SK-N-SH (cell line): ENCODE measurements around the gene FAM20C.

ENCODE experiments used
- CTCF ChIP-seq: fragments of 200-600 bp; sonication (generic); IDR thresholded peaks from 2 replicates; pipeline ENCODE4 v1.6.1; 2017; ENCODE audit warnings: antibody characterized with exemption, mild to moderate bottlenecking, moderate library complexity
- IRF3 ChIP-seq: fragments of 150-350 bp; IDR thresholded peaks from 2 replicates; pipeline ENCODE4 v1.6.1; 2016; ENCODE audit warnings: mild to moderate bottlenecking, low read depth, low read length
- NFIC ChIP-seq: IDR thresholded peaks from 2 replicates; pipeline ENCODE4 v1.4.0; 2012; ENCODE audit warnings: borderline replicate concordance
- PBX3 ChIP-seq: IDR thresholded peaks from 2 replicates; pipeline ENCODE4; 2012
- RAD21 ChIP-seq: IDR thresholded peaks from 2 replicates; pipeline ENCODE4 v1.6.1; 2012; ENCODE audit warnings: mild to moderate bottlenecking, low read length
- RCOR1 ChIP-seq: fragments of 150-350 bp; IDR thresholded peaks from 2 replicates; pipeline ENCODE4 v1.6.1; 2017; ENCODE audit warnings: antibody characterized with exemption, low read length
- RFX5 ChIP-seq: IDR thresholded peaks from 2 replicates; pipeline ENCODE4 v1.6.1; 2012; ENCODE audit warnings: mild to moderate bottlenecking, improper control_type of control experiment, low read length
- TAF1 ChIP-seq: IDR thresholded peaks from 2 replicates; pipeline ENCODE4 v1.6.1; 2012; ENCODE audit warnings: low read depth, mild to moderate bottlenecking, low read length, moderate library complexity, borderline replicate concordance
- TF ChIP-seq, protein P1 (sequence below): IDR thresholded peaks from 2 replicates; pipeline ENCODE4 v1.4.0; 2012; ENCODE audit warnings: low read depth, borderline replicate concordance
- TF ChIP-seq, protein P2 (sequence below): fragments of 150-350 bp; IDR thresholded peaks from 2 replicates; pipeline ENCODE4 v1.6.1; 2017; ENCODE audit warnings: antibody characterized with exemption, low read length, low read depth, borderline replicate concordance

DNA sequence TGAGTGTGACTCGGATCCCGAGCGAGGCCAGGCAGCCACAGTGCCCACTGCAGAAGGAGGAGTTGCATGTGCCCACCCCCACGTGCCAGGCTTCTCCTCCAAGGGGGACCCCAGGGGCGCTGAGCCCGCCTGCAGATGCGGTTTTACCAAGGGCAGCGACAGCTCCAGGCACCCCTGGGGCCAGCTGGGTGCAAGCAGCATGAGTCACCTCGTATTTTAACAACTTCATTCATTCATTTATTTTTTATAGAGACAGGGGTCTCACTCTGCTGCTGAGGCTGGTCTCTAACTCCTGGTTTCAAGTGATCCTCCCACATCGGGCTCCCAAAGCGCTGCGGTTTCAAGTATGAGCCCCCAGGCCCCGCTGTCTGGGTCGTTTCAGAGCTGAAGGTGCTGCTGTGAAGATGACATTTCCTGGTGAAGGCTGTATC, 96.3 kb downstream of the FAM20C start:
- TF ChIP-seq CTCF (no peak), NFIC (no peak), TAF1 (no peak), RAD21 (no peak), RCOR1 (no peak), IRF3 (no peak), RFX5 (no peak), PBX3 (no peak)
- TF ChIP-seq, protein P1, sequence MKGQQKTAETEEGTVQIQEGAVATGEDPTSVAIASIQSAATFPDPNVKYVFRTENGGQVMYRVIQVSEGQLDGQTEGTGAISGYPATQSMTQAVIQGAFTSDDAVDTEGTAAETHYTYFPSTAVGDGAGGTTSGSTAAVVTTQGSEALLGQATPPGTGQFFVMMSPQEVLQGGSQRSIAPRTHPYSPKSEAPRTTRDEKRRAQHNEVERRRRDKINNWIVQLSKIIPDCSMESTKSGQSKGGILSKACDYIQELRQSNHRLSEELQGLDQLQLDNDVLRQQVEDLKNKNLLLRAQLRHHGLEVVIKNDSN: no peak
- TF ChIP-seq, protein P2, sequence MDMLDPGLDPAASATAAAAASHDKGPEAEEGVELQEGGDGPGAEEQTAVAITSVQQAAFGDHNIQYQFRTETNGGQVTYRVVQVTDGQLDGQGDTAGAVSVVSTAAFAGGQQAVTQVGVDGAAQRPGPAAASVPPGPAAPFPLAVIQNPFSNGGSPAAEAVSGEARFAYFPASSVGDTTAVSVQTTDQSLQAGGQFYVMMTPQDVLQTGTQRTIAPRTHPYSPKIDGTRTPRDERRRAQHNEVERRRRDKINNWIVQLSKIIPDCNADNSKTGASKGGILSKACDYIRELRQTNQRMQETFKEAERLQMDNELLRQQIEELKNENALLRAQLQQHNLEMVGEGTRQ: no peak
